ENCODE measurements around the gene ZC3H8.

Gene ZC3H8

DNA sequence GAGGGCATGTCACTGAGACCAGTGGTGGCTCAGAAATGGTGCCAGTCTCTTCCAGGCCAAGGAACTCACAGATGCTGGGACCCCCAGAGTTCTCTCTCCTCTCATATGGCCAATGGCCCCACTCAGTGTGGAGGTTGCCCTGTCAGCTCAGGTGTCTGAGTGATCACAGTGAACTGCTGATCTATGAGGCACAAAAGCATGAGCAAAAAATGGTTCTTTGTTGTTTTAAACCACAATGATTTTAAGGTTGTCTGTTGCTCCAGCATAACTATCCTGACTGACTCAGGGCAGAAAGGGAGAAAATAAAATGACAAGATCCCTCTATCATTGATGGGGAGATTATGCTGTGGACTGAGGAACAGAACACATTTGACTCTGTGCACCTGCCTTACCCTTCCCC lies 58.9 kb downstream of the ZC3H8 start:
- in situ Hi-C loops (cut with MboI; ENCODE audit: low sequenced_read_pairs), result no loop called here

DNA sequence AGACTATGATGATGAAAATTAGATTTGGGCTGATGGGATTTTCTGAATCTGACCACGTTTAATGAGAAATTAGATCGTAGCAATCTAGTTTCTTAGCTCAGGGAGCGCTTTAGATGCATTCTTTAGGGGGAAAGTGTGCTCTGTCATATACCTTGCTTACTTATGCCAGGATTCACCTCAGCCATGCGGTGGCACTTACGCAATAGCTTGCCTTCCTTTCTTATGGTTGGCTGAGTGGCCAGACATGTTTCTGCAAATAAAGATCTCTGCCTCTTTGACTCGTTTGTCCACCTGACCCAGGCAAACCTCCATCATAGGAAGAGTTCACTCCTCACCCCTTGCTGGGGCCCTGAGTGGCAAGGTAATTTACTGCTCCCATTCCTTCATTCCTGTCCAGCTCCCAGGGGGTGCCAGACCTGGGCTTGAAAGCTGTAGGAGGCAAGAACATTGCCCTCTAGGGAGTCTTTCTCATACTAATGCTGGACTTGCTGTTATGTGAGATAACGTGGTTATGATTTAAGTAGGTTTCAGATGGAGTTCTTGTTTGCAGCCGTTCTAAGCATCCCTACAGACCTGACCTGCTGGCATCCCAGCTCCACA lies 59.6 kb downstream of the ZC3H8 start:
- in situ Hi-C loops (cut with MboI; ENCODE audit: low sequenced_read_pairs), result no loop called here

DNA sequence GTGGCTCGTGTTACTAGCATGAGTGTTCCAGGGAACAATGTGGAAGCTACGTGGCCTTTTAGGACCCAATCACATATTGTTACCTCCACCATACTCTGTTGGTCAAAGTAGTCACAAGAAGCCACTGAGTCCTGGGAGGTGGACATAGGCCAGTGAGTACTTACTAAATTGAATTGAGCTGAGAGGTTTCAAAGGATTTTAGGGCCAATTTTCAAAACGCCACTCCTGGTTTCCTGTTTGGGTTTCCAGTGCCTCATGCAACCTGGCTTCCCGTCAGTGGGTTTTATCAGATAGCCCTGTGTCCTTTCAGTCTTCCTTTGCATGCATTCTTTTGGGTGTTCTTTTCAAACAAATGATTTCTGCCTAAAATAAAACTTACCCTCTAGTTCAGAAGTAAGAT lies 60.4 kb downstream of the ZC3H8 start:
- in situ Hi-C loops (cut with MboI; ENCODE audit: low sequenced_read_pairs), result no loop called here

DNA sequence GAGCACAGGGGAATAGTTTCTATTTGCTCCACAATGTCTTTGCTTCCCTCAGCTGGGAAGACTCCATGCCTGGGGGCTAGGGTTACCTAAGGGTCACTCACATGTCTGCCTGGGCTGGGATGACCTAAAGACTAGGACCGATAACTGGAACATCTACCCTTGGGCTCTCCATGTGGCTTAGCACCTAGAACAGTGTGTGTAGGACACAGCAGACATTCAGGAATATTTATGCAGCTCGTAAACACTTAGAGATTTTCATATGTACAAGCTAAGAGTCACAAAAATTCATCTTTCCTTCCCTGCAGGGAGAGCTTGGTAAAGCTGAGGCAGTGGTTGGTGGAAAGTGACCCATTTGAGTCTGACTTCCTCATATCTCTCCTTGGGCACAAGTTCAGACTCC lies 60.8 kb downstream of the ZC3H8 start:
- in situ Hi-C loops (cut with MboI; ENCODE audit: low sequenced_read_pairs), result no loop called here

DNA sequence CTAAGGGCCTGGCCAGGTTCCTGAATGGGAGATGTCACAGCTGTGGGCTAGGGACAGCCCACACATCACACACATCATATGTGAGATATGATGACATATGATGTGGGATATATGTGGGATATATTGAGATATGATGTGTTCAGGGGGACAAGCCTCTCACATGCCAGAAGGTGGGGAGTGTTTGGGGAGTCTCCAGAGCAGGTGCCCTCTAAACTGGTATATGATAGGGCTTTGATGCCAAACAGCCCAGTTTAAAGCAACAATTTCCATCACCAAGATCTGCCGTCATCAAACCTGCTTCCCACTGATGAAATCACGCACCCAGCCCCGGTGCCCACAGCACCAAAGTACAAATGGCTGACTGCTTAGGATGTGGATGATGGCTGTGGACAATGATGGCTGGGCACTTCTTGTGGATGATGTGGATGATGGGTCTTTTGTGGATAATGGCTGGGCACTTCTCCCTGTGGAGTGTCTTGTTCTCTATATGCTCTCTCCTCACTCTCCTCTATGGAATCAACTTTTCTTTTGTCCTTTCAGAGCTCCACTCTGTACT lies 65.8 kb downstream of the ZC3H8 start:
- in situ Hi-C loops (cut with MboI; ENCODE audit: low sequenced_read_pairs), result no loop called here

DNA sequence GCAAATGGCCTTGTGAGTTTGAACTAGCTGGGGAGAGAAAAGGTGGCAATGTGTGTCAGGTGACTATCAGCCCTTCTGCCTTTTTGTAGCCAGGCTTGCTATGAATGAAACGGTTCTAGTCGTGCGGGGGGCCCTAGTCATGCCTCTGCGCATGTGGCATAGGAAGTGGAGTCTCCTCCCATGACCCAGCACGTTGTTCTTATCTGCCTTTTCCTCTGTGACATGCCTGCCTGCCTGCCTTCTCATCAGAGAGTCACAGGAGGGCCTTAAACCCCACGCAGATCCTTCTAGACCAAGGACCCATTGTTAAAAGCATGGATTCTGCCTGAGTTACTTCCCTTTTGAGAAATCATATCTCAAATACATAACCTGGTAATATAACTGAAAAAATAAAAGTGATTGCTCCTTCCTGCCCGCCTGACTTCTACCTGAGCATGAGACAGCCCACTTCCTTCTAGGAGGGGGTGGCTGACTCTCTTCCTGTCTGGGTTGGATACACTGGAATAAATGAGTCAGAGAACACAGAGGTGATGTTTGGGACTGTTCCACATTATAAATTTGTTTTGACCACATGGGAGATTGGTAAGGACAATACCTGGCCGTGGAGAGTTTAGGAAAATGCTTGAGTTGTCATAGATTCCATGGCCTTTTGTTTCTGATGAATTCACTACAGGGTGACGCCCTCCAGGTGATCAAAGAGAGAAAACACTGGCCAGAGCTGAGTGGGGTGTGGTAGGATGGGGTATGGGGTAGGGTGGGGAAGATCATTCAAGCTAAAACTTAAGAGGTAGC lies 66.8 kb downstream of the ZC3H8 start:
- in situ Hi-C loops (cut with MboI; ENCODE audit: low sequenced_read_pairs), result no loop called here

DNA sequence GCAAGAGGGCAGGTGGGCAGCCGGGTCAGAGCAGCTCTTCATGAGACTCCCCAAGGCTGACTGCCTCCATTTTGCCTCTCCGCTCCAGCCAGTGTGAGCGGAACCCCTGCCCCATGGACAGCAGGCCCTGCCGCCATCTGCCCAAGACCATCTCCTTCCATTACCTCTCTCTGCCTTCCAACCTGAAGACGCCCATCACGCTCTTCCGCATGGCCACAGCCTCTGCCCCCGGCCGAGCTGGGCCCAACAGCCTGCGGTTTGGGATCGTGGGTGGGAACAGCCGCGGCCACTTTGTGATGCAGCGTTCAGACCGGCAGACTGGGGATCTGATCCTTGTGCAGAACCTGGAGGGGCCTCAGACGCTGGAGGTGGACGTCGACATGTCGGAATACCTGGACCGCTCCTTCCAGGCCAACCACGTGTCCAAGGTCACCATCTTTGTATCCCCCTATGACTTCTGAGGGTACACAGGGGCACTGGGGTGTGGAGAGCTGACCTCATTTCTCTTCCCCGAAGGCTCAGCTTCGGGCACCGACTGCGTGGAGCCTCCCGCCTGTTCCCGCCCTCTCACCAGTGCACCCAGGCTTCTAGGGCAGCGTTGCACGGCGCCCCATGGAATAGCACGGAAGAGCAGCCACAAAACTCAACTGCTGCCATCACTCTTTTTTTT lies 67.7 kb downstream of the ZC3H8 start:
- in situ Hi-C loops (cut with MboI; ENCODE audit: low sequenced_read_pairs), result no loop called here

DNA sequence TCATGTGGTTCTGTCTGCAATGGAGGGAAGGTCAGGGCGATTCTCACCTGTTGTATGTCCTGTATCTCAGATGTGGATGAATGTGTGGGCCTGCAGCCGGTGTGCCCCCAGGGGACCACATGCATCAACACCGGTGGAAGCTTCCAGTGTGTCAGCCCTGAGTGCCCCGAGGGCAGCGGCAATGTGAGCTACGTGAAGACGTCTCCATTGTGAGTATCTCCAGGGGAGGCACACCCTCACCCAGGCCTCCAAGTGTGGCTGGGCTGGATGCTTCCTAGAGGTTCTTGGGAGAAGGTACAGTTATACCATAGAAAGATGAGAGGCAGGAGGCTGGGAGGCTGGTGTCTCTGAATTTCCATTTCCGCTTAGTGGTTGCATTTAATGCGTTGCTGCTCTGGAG lies 69.7 kb downstream of the ZC3H8 start:
- in situ Hi-C loops (cut with MboI; ENCODE audit: low sequenced_read_pairs), result no loop called here

DNA sequence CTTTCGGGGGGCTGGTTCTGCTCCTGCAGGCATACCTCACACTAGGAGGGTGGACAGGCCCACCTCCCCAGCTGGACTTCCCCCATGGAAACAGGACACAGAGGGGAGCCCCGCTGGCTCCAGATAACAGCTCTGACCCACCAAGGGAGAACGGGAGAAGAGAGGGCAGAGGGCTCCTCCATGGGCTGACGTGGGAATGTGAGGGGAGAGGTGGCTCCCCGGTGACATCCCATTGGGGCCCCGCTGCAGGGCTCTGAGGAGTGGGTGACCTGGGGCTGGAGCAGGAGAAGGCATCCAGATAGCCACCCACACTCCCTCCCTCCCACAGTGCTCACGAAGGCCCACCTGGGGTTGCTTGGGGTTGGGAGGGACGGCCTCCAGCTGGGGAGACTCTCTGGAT lies 70.7 kb downstream of the ZC3H8 start:
- in situ Hi-C loops (cut with MboI; ENCODE audit: low sequenced_read_pairs), result no loop called here

DNA sequence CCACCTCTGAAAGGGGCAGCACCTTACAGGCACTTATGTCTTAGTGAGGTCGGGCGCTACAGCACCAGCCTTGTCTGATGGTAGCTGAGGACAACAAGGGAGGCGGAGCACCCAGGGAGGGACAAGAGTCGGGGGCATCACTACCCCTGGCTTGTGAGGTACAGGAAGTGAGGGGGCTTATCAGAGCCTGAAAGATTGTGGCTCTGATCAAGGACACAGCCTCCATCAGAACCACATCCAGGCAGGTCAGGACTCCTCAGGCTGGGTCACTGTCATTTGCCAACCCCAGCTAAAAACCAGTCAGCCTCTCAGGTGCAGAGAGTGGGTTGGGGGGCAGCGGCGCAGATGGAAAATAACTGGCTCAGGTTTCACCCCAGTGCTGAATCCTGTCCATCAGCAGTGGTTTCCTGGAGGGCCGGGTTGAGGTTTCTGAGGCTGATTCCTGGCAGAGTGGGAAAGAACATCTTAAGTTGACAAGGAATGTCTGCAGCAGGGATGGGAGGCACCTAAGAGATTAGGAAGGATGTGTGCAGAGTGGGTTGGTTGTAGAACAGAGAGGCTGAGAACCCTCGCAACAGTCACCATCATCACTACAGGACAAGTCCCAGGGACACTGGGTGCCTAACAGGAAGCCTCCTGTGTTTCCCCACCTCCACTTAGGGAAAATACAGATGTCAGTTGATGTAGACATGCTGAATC lies 71.4 kb downstream of the ZC3H8 start:
- in situ Hi-C loops (cut with MboI; ENCODE audit: low sequenced_read_pairs), result no loop called here

DNA sequence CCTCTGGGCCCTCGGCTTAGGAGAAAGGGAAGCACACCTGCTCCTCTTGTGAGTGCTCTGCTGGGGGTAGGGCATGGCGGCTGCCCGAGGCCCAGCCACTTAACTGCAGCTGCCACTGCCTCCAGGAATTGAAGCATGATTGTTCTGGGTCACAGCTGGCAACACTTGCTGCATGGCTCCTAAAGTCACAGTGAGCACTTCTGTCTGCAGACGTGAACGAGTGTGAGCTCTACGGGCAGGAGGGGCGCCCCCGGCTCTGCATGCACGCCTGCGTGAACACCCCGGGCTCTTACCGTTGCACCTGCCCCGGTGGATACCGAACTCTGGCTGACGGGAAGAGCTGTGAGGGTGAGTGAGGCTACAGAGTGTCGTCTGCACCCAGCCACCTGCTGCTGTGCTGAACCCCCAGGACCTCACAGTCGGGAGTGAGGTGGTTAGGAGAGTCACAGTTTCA lies 72.2 kb downstream of the ZC3H8 start:
- in situ Hi-C loops (cut with MboI; ENCODE audit: low sequenced_read_pairs), result no loop called here

DNA sequence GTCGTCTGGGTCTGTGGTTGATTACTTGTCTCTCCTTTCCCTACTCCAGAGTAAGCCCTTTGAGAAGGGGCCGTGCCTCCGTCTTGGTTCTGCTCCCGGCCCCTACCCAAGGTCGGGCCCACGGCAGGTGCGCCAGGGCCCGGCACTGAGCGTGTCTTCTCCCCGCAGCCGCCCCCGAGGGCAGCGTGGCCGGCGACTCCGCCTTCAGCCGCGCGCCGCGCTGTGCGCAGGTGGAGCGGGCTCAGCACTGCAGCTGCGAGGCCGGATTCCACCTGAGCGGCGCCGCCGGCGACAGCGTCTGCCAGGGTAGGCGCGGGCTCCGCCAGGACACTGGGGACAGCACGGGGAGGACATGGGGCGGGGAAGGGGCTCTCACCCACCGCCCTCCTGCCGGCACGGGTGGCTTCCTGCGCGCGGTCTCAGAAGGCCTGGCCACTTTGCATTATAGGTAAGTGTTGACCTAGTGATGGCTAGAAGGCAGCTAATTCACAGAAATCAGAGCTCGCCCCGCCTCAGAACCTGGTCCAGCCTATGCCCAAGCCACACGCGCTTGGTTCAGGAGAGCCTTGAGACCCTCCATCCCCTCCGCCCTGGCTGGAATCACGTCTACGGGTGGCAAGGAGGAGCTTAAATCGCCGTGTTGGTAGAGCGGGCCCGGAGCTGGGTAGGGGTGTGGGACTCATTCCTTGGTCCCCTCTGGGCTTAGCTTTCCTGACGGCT lies 73.1 kb downstream of the ZC3H8 start:
- in situ Hi-C loops (cut with MboI; ENCODE audit: low sequenced_read_pairs), result no loop called here

DNA sequence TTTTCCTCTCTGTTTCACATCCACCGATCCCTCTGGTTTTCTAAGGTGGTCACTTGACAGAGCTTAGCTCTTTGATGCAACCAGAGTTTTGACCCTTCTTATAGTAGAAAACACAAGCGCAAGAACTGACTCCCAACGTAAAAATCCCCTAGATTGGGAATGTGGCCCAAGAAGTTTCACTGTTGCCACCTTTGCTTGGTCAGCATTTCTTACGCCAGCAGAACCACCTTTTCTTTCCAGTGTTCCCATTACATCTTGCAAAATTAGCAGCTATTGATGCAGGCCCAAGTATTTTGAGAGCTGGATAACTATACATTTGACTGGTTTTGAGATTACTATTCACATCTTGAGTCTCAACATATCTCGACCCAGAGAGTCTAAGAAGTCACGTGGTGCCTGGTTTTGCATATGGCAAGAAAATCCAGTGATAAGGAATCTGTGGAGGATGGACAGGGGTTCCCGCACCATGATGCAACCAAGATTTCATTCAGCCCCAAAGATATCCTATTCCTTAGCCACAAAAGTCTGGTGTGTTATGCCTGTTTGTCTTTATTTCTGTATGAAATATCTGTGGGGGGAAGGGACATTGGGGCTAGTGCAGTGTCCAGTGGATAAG lies 78.8 kb downstream of the ZC3H8 start:
- in situ Hi-C loops (cut with MboI; ENCODE audit: low sequenced_read_pairs), result no loop called here

DNA sequence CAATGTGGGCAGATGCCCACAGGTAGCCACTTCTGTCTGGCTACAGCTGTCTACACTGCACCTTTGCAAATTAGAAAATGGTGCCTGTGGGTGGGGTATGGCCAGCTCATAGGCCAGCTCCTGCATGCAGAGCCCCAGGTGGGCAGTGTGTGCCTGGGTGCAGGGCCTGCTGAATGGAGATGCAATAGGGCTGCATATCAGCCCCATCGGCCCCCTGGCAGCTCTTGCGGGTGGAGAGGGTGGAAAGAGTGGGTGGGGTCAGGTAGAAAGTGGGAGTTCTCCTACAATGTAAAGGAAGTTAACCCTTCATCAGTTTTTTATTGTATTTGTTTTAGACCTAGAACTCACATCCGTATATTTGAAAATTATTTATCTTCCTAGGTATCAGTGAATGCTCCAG lies 79.5 kb downstream of the ZC3H8 start:
- in situ Hi-C loops (cut with MboI; ENCODE audit: low sequenced_read_pairs), result no loop called here

DNA sequence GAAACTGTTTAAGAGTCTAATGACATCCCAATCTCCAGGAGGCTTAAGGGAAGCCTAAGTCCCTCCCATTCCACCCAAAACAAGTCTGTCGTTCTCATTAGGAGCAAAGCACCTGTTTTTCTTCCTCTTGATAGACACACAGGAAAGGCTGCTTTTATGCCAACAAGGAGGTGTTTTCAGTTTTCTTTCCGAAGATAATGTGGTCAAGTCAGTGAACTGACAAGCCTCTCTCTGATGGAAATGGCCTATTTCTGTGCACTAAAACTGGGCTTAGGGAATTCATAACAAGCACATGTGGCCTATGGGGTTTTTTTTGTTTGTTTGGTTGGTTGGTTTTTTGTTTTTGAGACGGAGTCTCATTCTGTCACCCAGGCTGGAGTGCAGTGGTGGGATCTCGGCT lies 80.5 kb downstream of the ZC3H8 start:
- in situ Hi-C loops (cut with MboI; ENCODE audit: low sequenced_read_pairs), result no loop called here

DNA sequence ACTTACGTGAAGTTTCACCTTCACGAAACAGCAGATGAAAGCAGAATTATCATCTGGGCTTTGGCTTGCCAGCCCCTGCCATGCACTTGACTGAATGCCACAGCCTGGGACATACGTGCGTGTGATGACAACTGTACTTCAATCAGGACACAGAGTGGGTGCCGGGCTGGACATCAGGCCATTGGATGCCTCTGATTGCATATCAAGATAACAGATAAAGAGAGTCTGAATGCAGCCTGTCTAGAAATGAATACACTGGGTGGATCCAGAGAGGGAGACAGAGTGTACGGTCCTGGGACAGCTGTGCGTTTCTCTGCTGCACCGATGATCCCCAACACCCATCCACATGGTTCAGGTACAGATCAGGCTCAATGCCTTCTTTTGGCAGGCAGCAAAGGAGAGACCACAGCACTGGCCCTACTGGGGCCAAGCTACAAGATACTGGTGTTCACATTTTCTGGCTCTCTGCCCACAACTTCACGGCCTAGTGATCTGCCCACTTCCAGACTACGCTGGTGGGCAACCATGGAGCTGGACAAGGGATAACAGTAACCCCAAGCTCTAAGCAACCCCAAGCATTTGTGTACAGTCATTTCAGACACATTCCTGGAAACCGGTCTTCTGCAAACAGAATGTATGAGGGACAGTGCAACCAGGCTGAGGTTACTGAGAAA lies 81.1 kb downstream of the ZC3H8 start:
- in situ Hi-C loops (cut with MboI; ENCODE audit: low sequenced_read_pairs), result no loop called here

DNA sequence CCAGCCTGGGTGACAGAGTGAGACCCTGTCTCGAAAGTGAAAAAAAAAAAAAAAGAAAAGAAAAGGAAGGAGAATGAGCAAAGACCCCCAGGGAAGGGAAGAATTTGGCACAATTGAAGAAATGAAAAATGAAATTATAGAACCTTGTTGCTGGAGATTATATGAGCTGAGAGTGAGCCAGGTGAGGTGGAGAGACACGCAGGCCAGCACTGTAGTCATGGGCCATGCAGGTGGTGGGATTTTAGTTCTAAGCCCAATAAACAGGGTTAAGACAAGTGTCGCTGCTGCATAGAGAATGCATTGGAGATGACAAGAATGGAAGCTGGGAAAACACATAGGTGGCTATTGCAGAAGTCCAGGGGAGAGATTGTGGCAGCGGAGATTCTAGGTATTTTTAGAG lies 84.3 kb downstream of the ZC3H8 start:
- in situ Hi-C loops (cut with MboI; ENCODE audit: low sequenced_read_pairs), result no loop called here

DNA sequence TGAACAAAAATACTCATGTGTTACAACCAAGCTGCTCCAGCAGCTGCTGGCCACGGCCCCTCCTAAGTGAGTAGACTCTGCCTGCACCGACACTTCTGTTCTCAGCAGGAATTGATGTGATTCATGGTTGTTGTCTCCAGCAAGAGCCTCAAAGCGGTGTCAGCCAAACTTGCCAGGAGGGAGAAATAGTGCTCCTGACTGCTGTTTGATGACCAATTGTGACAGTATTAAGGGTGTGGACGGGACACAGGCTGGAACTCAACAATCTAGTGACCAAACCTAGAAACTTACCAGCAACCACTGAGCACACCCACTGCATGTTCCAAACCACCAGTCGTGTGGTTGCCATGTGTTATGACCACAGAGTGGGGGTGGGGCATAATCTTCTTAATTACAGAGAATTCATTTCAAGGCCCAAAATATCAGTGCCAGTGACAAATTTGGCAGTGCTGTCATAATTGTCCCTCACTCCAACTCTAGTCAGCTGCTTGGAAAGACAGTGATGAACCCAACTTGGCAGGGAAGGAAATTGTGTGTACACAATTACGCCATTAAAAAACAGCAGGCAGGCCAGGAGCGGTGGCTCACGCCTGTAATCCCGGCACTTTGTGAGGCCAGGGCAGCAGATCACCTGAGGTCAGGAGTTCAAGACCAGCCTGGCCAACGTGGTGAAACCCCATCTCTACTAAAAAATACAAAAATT lies 86.3 kb downstream of the ZC3H8 start:
- in situ Hi-C loops (cut with MboI; ENCODE audit: low sequenced_read_pairs), result no loop called here
